ENCODE results near the gene RAD9B.

RAD9B gene

DNA sequence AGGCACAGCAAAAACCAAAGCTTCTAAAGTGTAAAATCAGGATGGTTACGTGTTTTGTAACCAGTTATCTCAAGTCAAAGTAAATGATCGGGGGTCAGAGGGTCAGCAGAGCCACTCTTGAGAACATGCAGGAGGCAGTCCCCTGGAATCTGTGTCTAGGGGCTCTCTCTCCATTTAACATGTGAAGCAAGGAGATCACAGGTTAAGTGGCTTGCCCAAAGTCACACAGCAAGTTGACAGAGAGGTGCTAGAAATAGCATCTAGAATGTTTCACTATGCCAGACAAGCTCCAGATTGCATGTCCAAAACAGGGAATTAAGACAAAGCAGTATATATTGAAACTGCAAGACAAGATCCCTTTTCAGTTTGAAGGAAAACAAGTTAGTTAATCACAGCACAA, 47.6 kb downstream of the RAD9B start:
- TF ChIP-seq, protein P1, sequence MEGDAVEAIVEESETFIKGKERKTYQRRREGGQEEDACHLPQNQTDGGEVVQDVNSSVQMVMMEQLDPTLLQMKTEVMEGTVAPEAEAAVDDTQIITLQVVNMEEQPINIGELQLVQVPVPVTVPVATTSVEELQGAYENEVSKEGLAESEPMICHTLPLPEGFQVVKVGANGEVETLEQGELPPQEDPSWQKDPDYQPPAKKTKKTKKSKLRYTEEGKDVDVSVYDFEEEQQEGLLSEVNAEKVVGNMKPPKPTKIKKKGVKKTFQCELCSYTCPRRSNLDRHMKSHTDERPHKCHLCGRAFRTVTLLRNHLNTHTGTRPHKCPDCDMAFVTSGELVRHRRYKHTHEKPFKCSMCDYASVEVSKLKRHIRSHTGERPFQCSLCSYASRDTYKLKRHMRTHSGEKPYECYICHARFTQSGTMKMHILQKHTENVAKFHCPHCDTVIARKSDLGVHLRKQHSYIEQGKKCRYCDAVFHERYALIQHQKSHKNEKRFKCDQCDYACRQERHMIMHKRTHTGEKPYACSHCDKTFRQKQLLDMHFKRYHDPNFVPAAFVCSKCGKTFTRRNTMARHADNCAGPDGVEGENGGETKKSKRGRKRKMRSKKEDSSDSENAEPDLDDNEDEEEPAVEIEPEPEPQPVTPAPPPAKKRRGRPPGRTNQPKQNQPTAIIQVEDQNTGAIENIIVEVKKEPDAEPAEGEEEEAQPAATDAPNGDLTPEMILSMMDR (IDR thresholded peaks at IDR 0.05; ENCODE audit: low read depth, low read length), result no peak
- no peak for DNase-seq (ENCODE audit: extremely low read depth, low read depth)

GRCh38 chr12:110550981-110551380, 48.9 kb downstream of the RAD9B start:
- DNase-seq (ENCODE audit: extremely low read depth, low read depth), result no peak
- TF ChIP-seq, protein P1 (IDR thresholded peaks at IDR 0.05; ENCODE audit: low read depth, low read length), result no peak

Measured in AG09319 (cell line).